HG03575 (cell line): ENCODE results near the gene ARF1.

Experiments used
- ATAC-seq: cut with Tn5 transposase; IDR thresholded peaks from one replicate; pipeline ENCODE4 v1.9.1; 2021; ENCODE audit not compliant: unreplicated experiment, insufficient number of reproducible peaks, low FRiP score; ENCODE audit errors: extremely low read depth

ARF1 gene

GRCh38 chr1:228140724-228141225 is 58.3 kb downstream of the ARF1 start:
- ATAC-seq = no peak

- no peak for ATAC-seq
These were observed 58.9 kb downstream of the ARF1 start for GRCh38 chr1:228141226-228142044.

- no peak for ATAC-seq
These were observed 59.7 kb downstream of the ARF1 start for GRCh38 chr1:228142155-228142691.

- ATAC-seq = no peak
These were observed 60.2 kb downstream of the ARF1 start for GRCh38 chr1:228142701-228143136.

GRCh38 chr1:228143480-228144192 is 61.1 kb downstream of the ARF1 start:
- ATAC-seq = no peak

- no peak for ATAC-seq
These were observed 61.9 kb downstream of the ARF1 start for GRCh38 chr1:228144193-228144992.

DNA sequence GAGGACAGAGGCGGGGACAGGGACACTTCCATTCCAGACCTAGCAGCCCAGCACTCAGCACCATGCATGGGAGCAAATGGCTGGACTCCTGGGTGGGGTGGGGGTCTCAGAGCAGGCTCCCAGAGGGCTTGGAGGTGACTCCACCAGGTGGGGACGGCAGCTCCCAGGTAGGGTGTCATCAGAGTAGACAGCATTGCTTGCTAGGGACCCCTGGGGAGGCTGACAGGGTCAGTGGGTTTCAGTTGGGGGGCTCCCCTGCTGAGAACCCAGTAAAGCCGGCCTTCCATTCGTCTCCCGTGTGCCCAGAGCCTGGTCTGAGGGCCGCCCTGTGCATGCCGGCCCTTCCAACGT is 62.5 kb downstream of the ARF1 start:
- no peak for ATAC-seq

- no peak for ATAC-seq
These were observed 63.2 kb downstream of the ARF1 start for GRCh38 chr1:228145463-228146416.

DNA sequence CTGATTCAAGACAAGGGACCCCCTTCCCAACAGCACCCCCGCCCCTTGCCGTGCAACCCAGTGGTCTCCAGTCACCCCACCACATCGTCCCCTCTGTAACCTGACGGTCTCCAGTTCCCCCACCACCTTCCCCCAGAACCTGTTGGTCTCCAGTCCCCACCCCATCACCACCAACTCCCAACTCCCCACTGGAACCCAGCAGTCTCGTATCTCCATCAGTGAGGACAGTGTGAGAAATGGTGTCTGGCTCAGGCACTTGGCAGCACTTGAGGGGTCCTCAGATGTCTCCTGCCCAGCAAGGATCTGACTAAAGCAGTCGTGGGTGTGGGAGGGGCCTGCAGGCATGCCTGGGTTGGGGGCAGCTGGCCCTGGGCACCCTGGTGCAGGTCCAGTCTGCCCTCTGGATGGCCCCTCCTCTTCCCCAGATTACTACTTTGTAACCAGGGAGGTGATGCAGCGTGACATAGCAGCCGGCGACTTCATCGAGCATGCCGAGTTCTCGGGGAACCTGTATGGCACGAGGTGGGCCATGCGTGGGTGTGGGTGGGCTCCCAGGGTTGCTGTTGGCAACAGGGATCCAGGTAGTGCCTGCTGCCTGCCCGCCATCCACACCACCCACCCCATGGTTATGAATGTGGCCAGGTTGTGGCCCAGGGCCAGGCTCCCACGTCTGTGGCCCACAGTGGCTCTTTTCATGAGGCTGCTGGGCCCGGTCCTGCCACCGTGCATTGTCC is 64.1 kb downstream of the ARF1 start:
- ATAC-seq = no peak

DNA sequence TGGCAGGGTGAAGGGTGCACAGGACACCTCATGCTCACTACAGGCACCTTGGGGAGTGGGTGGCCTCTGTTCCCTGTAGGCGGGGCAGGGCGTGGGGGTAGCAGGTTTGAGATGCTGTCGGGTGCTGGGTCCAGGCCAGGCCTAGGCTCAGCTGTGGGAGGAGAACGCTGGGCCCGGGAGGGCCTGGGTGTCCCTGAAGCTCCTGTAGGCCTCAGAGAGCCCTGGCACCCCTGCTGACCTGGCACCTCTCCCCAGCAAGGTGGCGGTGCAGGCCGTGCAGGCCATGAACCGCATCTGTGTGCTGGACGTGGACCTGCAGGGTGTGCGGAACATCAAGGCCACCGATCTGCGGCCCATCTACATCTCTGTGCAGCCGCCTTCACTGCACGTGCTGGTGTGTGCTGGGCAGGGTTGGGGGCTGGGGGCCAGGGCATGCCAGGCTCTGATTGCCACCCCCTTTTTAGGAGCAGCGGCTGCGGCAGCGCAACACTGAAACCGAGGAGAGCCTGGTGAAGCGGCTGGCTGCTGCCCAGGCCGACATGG is 64.7 kb downstream of the ARF1 start:
- ATAC-seq = no peak

GRCh38 chr1:228147768-228148167 is 65.3 kb downstream of the ARF1 start:
- ATAC-seq = no peak

GRCh38 chr1:228148196-228148861 is 65.8 kb downstream of the ARF1 start:
- ATAC-seq = no peak
